GM18861 (cell line): ENCODE measurements around the gene SLC38A1.
"Not testable (repeated sequence)": the region's sequence is repeated elsewhere in the genome, so short reads cannot be mapped to it uniquely, and the experiment has no call there.

Source experiments
- ATAC-seq: cut with Tn5 transposase; IDR thresholded peaks from one replicate; pipeline ENCODE4 v1.9.1; 2021; ENCODE audit not compliant: unreplicated experiment

Gene SLC38A1

GRCh38 chr12:46268583-46269428 is at the start of gene SLC38A1:
SLC38A1 (minus strand) TSS chr12:46269043; CDS start chr12:46239800, 29,243 bp downstream.
- ATAC-seq: peak; percentile 68

GRCh38 chr12:46318037-46318436 is 49.2 kb upstream of the SLC38A1 start:
- no peak for ATAC-seq

- ATAC-seq: no peak
Measured at GRCh38 chr12:46304070-46304469, 35.2 kb upstream of the SLC38A1 start.

DNA sequence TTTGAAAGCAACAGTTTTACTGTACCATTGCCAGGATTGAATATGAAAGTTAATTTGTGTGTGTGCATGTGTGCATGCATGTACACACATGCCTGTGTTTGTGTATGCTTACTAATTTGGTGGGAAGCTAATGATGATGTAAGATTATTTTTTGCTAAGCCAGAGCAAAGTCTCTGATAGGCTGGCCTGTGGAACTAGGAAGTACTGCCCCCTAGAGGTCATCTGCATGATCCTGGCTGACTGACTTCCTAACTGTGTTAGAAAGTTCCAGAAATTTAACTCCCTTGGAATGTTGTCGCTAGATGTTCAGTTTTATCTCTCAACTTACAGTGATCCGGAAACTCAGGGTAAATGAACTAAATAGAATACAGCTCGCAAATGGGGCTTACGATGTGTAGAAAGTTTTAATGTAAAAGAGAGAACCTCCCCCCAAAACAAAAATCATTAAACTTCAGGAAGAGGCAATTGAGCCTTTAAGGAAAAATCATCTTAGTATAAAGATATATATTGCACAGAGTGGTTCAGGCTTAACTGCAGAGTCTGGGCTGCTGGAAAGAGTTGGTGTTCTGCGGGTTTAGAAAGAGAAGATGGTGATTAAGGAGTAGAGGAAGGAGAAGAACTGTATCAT is 34.3 kb upstream of the SLC38A1 start:
- ATAC-seq: peak; percentile 79

DNA sequence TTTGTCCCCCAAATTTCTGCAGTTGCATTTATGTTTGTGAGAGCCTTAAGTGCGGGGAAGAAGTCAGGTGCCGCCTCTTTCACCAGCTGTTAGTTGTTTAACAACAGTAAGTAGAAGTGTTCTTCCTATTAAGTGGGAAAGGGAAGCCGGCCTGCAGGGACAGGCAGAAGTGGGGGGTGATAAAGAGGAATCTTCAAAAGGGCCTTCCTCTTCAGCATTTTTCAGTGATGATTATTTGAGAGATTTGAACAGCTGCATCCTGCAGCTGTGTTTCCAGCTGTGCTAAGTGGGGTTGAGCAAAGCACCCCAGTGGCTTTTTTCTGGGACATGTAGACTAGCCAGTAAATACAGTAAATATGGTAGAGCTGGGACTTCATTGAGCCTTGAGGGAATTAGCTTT is 32.1 kb upstream of the SLC38A1 start:
- no peak for ATAC-seq

- ATAC-seq: no peak
Measured at GRCh38 chr12:46299851-46300250, 31.0 kb upstream of the SLC38A1 start.

- no peak for ATAC-seq
Measured at GRCh38 chr12:46298261-46298660, 29.4 kb upstream of the SLC38A1 start.

DNA sequence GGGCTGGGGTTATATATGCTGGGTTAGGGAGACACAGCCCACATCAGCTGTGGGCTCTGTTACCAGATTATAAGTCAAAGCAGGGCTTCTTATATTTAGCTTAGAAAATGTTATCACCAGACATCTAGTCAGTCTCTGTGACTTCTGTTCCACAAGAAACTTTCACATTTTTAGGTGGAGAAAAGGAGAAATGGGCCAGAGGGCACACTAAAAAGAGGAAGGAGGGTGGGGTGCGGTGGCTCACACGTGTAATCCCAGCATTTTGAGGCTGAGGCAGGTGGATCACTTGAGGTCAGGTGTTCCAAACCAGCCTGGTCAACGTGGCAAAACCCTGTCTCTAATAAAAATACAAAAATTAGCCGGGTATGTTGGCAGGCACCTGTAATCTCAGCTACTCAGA is 28.0 kb upstream of the SLC38A1 start:
- ATAC-seq: no peak

DNA sequence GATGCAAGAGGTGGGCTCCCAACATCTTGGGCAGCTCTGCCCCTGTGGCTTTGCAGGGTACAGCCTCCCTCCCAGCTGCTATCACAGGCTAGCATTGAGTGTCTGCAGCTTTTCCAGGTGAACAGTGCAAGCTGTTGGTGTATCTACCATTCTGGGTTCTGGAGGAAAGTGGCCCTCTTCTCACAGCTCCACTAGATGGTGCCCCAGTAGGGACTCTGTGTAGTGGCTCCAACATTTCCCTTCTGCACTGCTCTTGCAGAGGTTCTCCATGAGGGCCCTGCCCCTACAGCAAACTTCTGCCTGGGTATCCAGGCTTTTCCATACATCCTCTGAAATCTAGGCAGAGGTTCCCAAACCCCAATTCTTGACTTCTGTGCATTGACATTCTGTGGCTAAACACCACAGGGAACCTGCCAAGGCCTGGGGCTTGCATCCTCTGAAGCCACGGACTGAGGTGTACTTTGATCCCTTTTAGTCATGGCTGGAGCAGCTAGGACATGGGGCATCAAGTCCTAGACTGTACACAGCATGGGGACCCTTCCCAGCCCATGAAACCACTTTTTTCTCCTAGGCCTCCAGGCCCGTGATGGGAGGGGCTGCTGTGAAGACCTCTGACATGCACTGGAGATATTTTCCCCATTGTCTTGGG is 24.0 kb upstream of the SLC38A1 start:
- ATAC-seq: no peak

- ATAC-seq: not testable (repeated sequence)
Measured at GRCh38 chr12:46291953-46292352, 23.1 kb upstream of the SLC38A1 start.

GRCh38 chr12:46285177-46285576 is 16.3 kb upstream of the SLC38A1 start:
- not testable (repeated sequence) for ATAC-seq

DNA sequence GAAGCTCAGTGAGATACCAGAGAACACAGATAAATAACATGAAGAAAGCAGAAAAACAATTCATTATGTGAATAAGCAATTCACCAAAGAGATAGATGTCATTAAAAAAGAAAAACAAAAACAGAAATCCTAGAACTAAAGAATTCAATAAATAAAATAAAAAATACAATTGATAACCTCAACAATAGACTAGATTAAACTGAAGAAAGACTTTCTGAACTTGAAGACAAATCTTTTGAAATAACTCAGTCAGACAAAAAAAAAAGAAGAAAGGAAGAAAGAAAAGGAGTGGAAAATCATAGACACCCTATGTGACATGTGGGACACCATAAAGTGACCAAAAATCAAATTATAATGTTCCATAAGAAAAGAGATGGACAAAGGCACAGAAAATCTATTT is 14.0 kb upstream of the SLC38A1 start:
- no peak for ATAC-seq

GRCh38 chr12:46276756-46277155 is 7.9 kb upstream of the SLC38A1 start:
- no peak for ATAC-seq

DNA sequence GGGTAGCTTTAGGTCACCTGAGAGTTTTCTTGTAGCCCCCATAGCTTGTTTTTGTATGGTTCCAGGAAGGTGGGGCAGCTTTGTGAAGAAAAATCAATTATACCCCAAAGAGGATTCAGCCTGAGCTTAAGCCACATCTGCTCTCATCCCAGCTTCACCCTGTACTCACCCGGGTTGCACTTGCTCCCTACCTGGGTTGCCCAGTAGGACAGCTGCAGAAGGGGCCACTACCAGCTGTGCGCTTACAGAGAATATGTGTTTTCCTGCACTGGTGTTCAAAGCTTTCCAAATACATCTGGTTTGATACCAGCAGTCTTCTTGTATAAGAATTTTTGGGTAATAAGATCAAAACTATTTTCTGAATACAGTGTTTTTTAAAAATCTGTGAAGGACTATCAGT is 3.0 kb upstream of the SLC38A1 start:
- ATAC-seq: no peak

- peak; percentile 21 for ATAC-seq
Measured at GRCh38 chr12:46269429-46270241, 792 bp upstream of the SLC38A1 start.

DNA sequence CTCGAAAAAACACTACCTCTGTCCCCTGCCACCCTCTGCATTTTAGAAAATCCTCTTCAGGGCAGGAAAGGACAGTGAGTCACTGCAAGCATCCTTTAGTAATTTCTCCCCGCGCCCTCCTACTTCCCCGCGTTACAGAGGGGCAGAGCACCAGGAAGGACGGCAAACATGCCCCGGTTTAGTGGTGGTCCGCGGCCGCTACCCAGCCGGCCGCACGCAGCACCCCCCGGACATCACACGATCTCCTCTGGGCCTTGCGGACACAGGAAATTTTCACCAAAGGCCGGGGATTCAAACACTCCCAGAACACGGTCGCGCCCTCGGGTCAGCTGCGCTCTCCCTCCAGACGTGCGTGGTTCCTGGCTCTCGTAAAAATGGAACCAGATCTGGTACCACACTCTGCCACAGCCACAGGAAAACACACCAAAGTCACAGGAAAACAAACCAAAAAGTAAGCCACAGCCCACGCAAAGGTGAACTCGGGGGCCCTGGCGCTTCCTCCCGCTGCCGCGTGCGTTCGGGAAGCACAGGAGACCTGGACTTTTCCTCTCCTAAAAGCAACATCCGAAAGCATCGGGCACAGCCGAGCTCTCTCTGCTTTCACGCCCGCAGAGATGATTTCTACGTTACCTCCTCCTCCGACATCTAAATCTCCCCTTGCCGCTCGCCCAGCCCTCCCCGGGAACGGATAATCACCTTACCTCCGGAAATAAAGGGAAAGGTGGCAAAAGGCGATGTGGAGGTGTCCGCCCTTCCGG is 839 bp downstream of the SLC38A1 start:
- ATAC-seq: no peak

GRCh38 chr12:46267575-46267824 is 1.3 kb downstream of the SLC38A1 start:
- ATAC-seq: no peak

DNA sequence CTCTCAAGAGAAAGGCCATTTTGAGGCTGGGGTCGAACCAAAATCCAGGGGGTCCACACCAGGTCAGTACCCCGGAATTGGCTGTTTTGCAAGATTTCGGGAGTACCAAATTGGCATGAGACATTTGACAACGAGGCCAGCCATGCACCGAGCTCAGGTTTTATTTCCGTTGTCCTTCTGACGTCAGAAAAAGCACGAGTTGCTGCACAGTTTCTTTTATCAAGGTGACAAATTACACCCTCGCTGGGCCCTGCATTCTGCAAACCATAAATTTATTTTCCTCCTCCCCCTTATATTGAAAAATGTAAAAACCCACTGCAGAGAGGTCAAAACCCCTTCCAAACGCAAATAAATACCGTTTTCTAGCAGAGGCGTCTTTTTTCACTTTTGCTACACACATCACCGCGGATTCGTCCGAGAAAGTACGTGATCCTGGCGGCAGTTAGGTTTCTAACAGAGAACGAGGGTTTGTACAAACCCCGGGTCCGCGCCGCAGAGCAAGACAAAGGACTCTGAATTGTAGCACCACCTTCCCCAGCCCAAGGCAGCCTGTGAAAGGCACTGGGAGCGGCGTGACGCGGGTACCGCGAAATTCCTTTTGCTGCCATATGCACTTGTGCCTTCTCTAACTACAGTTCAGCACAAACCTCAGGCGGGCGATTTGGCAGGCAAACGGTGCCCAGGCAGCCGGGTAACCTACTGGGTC is 1.8 kb downstream of the SLC38A1 start:
- ATAC-seq: no peak

GRCh38 chr12:46266382-46266791 is 2.5 kb downstream of the SLC38A1 start:
- no peak for ATAC-seq

- no peak for ATAC-seq
Measured at GRCh38 chr12:46265734-46266133, 3.1 kb downstream of the SLC38A1 start.
